GM19035 (cell line): ENCODE results near the gene CERS1.

Experiments
- ATAC-seq: cut with Tn5 transposase; IDR thresholded peaks from one replicate; pipeline ENCODE4 v1.9.1; 2021; ENCODE audit not compliant: unreplicated experiment

The CERS1 gene

DNA sequence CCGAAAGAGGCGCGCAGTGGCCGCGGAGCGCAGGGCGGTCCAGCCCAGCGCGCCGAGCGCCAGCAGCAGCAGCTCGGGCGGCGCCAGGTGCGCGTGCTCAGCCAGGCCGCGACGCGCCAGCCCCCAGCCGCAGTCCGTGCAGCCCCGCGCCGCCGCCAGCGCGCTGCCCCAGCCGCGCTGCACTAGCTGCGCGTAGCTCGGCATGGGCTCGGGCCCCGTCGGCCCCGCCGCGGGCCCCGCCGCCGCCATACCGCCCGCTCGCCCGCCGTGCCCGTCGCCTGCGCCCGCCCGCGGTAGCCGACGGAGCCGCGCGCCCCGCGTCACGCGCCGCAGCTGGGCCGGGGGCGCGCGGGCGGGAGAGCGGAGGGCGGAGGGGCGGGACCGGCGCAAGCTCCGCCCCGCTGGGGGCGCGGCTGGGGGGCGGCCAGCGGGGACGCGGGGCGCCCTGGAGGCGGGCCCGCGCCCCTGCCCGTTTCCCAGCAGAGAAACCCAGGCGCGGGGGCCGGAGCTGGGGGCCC is at the start of gene CERS1:
TSS of gene CERS1 (minus strand) at position 335 of the 518 bp plus-strand sequence. CDS start at position 249, 86 bp downstream.
- ATAC-seq, result no peak

DNA sequence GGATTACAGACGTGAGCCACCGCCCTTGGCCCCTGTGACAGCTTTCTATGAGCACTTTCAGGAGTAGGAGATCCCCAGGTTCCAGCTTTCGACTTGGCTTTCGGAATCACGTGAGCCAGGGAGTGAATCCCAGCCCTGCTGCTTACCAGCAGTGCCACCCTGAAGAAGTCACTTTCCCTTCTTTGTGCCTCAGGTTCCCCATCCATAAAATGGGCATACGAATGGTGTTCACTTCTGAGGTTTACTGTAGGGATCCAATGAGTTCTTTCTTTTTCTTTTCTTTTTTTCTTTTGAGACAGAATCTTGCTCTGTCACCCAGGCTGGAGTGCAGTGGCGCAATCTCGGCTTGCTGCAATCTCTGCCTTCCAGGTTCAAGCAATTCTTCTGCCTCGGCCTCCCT is 49.3 kb upstream of the CERS1 start:
- no peak for ATAC-seq

DNA sequence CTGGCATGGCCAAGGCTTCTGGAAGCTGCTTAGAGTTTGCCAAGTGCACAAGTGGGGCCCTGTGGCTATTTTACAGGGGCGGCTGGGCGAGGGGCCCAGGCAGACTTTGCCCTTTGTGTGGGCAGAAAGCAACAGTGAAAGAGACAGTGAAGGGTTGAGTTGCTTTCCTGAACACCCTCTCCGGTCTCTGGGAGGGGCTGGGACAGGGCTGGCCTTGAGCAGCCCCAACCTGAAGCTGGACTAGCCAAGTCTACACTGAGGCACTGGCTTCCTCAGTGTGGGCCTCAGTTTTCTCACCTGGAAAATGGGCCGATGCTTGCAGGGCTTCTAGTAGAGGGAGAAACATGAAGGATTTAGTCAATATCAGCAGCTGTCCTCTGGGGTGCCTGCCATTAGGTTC is 47.5 kb upstream of the CERS1 start:
- no peak for ATAC-seq

DNA sequence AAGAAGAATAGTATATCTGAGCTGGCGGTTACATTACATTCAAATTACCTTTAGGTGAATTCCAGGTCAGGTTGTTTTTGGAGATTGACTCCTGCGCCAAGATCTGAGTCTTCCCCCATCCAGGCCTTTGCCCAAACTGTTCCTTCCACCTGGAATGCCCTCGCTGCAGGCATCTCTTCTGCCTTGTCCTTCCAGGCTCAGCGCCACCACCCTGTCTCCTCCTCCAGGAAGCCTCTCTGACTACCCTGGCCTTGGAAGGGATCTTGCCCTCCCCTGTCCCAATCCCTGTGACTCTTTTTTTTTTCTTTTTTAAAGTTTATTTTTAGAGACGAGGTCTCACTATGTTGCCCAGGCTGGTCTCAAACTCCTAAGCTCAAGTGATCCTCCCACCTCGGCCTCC is 46.7 kb upstream of the CERS1 start:
- no peak for ATAC-seq

DNA sequence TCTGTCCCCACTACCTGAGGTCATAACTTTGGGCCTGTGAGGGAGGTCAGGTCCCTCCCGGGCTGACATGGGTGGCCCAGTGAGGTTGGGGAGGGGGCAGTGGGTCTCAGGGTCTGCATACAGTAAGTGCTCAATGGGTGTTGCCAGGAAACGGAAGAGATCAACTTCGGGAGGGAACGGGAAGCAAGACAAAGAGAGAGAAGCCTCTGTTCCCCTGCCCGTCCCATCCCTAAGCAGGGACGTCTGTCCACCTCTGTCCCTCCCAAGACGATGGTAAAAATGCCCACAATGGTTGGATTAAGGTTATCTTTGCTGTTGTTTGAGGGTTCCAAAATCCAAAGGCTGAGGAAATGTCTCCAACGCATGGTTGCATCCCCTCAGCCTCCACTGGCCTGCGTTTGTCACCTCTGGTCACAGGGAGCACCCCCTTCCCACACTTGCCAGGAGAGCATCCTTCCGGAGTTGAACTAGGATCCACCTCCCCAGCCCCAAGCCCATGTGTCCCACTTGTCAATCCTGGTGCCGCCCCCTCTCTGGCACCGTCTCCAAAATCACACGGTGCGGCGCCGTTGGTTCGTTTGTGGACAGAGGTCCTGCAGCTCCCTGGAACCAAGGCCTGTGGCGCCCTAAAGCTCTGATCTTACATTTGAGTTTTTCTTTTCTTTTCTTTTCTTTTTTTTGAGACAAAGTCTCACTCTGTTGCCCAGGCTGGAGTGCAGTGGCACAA is 45.8 kb upstream of the CERS1 start:
- ATAC-seq, result no peak

- peak; percentile 67 for ATAC-seq
These were observed 45.0 kb upstream of the CERS1 start, which contains the start of gene HOMER3 for GRCh38 chr19:18940769-18941627. Gene HOMER3 (minus strand): TSS chr19:18941217. CDS start chr19:18938982, 2,235 bp downstream.

DNA sequence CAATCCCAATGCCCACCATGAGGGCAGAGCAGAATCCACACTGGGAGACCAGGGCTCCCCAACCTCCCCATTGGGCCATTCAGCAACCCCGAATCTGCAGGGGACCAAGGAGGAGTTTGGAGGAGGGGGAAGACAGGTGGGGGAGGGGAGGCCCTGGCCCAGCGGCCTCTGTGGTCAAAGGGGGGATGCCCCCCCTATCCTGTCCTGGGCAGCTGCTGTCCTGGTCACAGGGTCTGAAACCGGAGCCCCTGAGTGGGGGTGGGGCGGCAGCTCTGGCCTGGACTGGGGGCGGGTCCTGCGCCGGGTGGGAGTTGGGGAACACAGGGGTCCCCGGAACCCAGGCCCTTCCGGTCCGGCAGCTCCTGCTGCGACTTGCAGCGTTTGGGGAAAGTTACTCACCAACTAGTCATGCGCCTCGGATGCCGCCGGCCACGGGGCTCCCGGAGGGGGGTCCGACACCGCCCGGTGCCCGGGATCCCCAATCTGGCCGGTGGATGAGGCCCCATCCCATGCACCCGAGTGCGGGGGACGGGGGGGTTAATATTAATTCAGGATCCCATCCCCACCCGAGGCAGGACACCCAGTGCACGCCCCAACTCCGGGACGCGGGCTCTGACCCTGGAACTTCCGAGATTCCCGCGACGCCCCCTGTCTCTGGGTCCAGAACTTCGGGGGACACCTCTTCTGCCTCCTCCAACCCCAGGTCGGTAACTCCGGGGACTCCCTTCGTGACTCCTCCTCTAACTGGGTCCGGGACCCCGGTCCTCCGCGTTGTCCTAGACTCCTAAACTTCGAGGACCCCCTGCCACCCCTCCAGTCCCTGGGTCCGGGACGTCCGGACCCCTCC is 44.2 kb upstream of the CERS1 start:
- ATAC-seq, result no peak

GRCh38 chr19:18939163-18939562 is 43.2 kb upstream of the CERS1 start:
- ATAC-seq, result no peak

- ATAC-seq, result no peak
These were observed 37.3 kb upstream of the CERS1 start for GRCh38 chr19:18933297-18933696.

DNA sequence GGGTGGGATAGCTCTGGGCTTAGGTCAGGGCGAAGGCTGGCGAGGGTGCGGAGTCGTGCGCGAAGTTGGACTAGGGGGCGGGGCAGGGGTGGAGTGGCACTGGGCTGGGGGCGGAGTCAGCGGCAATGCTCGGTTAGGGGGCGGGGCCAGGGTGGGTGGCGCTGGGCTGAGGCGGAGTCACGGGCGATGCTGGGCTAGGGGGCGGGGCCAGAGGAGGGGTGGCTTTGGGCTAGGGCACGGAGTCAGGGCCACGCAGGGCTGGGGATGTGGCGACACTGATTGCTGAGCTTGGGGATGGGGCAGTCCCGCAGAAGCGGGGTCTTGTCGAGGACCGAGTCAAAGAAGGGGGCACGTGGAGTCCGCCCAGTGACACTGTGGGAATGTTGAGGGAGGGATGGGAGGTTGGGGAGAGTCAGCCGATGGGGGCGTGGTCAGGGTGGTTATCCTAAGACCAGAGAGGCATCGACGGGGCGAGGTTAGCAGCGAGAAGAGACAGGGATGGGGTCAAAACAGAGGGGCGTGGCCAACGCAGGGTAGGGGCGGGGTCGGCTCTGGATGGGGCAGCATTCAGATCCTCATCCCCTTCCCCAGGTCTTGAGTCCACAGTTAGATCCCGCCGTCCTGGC is 36.4 kb upstream of the CERS1 start:
- no peak for ATAC-seq

DNA sequence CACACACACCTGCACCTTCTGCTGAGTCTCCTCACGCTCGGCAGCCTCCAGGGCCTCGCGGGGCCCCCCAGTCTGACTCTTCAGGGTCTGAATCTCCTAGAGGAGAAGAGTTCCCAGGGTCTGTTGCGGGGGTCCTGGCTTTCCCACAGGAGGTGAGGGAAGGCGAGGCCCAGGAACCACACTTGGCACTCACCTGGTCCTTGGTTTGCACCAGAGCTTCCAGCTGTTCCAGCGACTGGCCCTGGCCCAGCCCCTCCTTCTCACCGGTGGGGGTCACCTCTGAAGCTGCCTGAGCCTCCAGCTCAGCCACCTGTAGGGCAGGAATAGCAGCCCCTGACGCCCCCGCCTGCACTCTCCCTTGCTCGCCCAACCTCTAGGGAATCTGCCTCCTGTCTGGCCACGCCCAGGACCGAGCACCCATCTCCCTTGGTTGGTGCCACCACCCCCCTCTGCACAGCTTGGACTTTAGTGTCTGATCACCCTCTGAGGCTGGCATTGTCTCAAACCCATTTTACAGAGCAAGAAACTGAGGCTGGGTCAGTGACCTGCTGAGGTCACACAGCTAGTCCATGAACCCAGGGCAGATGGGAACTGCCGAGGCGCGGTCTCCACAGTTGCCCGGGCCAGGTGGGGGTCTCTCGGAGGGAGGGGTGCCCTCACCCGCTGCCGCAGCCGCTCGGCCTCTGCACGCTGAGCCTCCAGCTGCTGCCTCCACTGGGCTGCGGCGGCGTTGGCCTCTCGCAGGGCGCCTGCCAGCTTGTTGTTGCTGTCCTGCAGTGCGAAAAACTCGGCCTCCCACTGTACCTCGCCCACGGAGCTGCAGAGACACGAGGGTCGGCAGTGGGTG is 35.6 kb upstream of the CERS1 start:
- ATAC-seq, result no peak

GRCh38 chr19:18929311-18929710 is 33.4 kb upstream of the CERS1 start:
- no peak for ATAC-seq

DNA sequence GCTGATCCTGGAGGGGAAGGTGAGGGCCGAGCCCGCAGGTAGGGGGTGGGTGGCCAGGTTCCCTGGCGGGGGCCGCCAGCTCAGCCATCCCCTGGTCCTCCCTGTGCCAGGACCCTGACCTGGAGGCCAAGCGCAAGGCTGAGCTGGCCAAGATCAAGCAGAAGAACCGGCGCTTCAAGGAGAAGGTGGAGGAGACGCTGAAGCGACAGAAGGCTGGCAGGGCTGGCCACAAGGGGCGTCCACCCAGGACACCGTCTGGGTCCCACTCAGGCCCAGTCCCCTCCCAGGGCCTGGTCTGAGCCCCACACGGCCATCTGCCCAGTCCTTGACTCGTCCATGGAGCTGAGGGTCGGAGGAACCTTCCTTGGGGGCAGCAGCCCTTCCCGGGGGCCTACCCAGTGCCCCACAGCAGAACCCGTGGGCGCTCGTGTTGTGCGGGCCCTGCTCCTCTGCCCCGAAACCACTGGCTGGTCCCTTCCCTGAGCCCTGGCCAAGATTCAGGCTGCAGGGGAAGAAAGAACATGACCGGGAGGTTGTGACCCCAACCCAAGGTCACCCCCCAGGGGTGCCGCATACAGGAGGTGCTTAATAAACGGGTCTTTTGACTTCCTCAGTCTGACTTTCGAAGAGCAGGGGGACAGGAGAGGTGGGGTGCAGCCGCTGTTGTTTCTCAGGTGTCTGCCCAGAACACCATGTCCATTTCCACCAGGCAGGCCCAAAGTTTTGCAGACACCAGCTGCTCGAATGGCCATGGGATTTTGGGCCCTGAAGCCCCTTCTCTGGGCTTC is 32.3 kb upstream of the CERS1 start:
- no peak for ATAC-seq

DNA sequence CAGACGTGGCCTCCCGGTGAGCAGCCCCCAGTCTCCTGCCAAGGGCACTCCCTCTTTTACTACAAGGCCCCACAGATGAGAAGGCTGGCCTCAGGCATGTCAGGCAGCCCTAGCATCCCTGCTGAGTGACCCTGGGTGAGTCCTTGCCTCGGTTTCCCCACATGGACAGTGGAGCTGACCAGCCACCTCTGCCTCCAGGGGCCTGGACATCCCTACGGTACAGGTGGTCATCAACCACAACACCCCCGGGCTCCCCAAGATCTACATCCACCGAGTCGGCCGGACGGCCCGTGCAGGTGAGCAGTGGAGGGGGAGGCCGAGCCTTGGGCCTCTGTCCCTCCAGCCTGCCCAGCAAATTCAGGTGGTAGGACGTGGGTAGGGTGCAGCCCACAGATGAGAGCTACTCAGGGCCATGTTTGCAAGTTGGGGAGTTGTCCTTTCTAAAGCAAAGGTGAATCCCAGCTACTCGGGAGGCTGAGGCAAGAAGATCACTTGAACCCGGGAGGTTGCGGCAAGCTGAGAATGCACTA is 28.8 kb upstream of the CERS1 start:
- ATAC-seq, result no peak

DNA sequence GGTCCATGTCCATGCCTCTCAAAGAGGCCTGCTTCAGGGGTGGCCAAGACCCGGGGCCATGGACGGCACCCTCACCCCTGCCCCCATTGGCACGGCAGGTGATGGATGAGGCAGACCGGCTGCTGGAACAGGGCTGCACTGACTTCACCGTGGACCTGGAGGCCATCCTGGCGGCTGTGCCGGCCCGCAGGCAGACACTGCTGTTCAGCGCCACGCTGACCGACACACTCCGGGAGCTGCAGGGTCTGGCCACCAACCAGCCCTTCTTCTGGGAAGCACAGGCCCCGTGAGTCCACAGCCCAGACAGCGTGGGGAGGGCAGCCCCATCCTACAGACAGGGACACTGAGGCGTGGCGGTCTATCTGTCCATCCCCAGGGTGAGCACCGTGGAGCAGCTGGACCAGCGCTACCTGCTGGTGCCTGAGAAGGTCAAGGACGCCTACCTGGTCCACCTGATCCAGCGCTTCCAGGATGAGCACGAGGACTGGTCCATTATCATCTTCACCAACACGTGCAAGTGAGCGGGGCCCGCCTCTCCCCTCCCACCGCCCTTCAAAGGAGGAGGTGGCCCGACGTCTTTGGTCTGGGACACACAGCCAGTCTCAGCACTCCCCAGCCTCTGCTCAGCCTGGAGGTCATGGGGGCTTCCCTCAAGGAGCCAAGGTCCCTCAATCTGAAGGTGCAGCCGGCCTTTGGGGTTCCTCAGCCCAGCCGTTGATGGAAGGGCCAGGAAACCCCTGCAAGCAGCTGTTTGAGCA is 26.4 kb upstream of the CERS1 start:
- ATAC-seq, result no peak

- ATAC-seq, result no peak
These were observed 25.6 kb upstream of the CERS1 start for GRCh38 chr19:18921593-18921992.

GRCh38 chr19:18920400-18920799 is 24.4 kb upstream of the CERS1 start:
- ATAC-seq, result no peak

DNA sequence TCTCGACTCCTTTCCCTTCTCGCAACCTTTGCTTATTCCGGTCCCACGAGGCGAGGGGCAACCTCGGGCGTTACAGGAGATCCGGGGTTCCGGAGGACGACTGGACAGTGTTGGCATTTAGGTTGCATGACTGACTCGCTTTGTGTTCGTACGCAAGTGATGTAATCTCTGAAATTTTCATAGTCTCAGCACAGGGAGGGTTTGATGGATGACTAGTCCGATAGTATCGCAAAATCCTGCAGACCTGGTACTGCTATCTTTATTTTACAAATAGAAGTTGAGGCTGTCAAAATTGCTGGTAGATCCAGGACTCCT is 23.9 kb upstream of the CERS1 start:
- ATAC-seq, result no peak
